NB4 (cell line): ENCODE data around the gene USP53.

Experiments used
- DNase-seq: peaks from one replicate; pipeline ENCODE4 v3.0.0; 2010; ENCODE audit warnings: low read depth
- H3K4me3 ChIP-seq: one replicate; pipeline ENCODE4 v1.5.1; 2011; ENCODE audit warnings: mild to moderate bottlenecking, low read depth, low read length, moderate library complexity
- CTCF ChIP-seq: IDR thresholded peaks from one replicate; pipeline ENCODE4 v1.5.1; 2012; ENCODE audit warnings: low read depth, low read length
- MYC ChIP-seq: IDR thresholded peaks from 2 replicates; pipeline ENCODE4 v1.6.1; 2011; ENCODE audit warnings: low read depth, low read length
- POLR2A ChIP-seq: IDR thresholded peaks from 2 replicates; pipeline ENCODE4 v1.6.1; 2011; ENCODE audit warnings: mild to moderate bottlenecking; ENCODE audit not compliant: insufficient read length; ENCODE audit errors: extremely low read depth
- TF ChIP-seq, protein P1 (sequence below): IDR thresholded peaks from 2 replicates; pipeline ENCODE4 v1.6.1; 2011; ENCODE audit warnings: low read depth, low read length

USP53 gene

GRCh38 chr4:119229908-119230687 lies 17.6 kb downstream of the USP53 start:
- no peak overlapping the region for H3K4me3 ChIP-seq
- TF ChIP-seq CTCF, result no peak
- TF ChIP-seq MYC, result no peak
- no peak for TF ChIP-seq POLR2A
- TF ChIP-seq, protein P1, sequence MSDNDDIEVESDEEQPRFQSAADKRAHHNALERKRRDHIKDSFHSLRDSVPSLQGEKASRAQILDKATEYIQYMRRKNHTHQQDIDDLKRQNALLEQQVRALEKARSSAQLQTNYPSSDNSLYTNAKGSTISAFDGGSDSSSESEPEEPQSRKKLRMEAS, result no peak
- no peak for DNase-seq

DNA sequence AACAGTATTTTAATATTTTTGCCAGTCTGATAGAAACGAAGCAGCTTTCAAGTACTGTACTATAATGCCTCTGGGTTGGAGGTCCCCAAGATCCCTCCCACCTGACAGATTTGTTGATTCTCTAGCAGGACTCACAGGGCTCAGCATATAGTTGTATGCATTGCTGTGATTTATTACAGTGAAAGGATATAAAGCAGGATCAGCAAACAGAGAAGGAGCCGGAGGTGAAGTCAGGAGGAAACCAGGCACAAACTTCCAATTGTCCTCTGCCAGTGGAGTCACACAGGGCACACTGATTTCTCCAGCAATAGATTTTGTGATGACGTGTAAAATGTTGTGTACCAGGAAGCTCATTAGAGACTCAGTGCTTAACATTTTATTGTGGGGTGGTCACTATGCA lies 19.0 kb downstream of the USP53 start:
- DNase-seq, result no peak
- no peak overlapping the region for H3K4me3 ChIP-seq
- TF ChIP-seq POLR2A (no peak), CTCF (no peak), MYC (no peak)
- TF ChIP-seq, protein P1, result no peak

DNA sequence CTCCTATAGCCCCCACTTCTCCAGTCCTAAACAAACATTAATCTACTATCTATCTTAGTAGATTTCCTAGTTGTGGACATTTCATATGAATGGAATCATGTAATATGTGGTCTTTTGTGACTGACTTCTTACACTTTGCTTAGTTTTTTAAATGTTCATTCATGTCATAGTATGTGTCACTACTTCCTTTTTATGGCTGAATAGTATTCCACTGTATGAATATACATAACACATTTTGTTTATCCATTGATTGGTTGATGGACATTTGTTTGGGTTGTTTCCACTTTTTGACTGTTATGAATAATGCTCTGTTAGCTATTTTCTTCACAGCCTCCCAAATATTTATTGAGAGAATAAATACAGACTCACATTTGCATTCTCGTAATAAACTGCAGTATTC lies 19.8 kb downstream of the USP53 start:
- no peak for DNase-seq
- TF ChIP-seq CTCF (no peak), POLR2A (no peak)
- TF ChIP-seq, protein P1, result no peak
- no peak overlapping the region for H3K4me3 ChIP-seq

GRCh38 chr4:119233191-119233590 lies 20.7 kb downstream of the USP53 start:
- no peak for DNase-seq
- no peak overlapping the region for H3K4me3 ChIP-seq
- TF ChIP-seq MYC, result no peak
- no peak for TF ChIP-seq CTCF
- TF ChIP-seq, protein P1, result no peak
- no peak for TF ChIP-seq POLR2A

DNA sequence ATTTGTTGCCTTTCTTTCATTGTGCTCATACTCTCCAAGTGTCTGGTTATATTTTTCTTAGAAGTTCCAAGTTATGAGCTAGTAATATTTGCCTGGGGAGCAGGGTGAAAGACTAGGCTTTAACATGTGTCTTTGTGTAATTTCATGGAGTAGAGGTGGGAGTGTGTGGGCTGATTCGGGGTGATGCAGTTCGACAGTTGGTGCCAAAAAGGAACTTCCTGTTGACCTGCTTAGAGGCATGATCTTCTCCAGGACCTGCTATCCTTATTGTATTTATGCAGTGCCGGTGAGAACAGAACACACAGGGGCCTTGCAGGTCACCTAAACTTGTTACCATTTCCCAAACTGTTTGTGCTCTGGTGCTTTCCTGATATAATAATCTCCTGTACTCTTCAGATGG lies 21.2 kb downstream of the USP53 start:
- peak overlapping the region; percentile 22 for H3K4me3 ChIP-seq
- TF ChIP-seq, protein P1, result no peak
- no peak for TF ChIP-seq MYC
- no peak for TF ChIP-seq POLR2A
- TF ChIP-seq CTCF, result no peak
- DNase-seq, result peak; percentile 76
